CD4-positive, alpha-beta T cell treated with Interleukin-4 for 1 hour (primary cell): ENCODE results near the gene ITPR2.
"Not testable (repeated sequence)": the region's sequence is repeated elsewhere in the genome, so short reads cannot be mapped to it uniquely, and the experiment has no call there.

ENCODE experiments used
- DNase-seq, 2 donors: peaks; one replicate each; pipeline ENCODE4 v3.0.0-alpha.2; 2020 to 2022

The ITPR2 gene

DNA sequence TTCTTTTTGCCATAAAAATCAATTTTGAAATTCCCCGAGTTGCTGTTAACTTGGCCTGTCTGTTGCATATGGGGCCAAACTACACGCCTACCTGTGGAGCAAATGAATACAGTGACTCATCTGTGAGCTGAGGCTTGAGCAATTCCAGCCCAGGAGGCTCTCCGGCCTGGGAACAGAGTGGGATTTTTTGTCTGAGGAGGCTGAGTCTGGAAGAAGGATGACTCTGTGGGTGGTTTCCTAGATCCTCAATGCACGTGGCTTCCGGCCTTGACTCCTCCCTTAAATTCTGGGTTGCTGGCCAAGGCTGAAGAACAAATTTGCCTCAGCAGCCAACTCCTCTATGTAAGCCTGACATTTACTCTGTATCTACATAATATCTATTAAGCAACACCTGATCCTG, 513.5 kb downstream of the ITPR2 start:
- DNase-seq, result no peak

DNA sequence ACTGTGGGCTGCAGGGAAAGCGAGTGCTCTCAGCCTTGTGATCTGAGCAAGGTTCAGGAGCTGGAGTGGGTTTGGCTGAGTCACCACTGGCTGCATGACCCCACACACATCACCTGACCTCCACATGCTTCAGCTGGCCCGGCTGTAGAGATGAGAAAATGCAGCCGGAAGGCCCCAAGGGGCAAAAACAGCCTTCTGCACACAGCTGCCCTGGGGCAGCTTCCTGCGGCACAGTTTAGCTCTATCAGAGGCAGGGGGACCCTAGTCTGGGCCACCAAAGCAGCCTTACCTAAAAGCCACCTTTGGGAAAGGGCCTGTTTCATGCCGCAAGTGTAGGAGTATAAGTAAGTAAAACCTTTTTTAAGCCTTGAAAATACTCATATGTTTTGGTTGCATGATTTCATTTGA, 514.3 kb downstream of the ITPR2 start:
- DNase-seq, result no peak

DNA sequence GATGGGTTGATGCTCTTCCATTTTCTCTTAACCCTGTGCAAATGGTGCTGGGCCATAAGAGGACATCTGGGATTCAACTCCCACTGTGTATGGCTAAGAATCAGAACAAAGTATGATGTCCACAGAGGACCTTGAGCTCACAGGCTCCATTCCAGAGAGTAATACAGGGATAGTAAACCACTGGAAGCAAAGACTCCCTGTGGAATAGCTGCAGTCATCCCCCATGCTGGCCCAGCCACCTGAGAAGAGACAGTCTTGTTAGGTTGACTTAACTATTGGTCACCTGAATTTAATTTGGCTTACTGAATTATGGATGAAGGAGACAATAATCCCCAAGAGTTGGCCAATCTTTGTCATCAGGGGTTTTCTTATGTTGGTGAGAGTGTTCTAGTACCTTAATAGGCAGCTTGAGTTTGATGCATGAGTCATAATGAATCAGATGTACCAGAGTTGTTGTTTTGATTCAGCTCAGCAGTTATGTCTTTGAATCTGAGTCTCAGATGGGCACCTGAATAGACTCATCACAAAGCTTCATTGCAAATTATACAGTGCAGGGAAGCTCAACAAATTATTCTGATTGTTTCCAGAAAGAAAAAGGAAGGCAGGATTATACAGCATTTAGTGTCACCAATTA, 514.9 kb downstream of the ITPR2 start:
- DNase-seq, result no peak

DNA sequence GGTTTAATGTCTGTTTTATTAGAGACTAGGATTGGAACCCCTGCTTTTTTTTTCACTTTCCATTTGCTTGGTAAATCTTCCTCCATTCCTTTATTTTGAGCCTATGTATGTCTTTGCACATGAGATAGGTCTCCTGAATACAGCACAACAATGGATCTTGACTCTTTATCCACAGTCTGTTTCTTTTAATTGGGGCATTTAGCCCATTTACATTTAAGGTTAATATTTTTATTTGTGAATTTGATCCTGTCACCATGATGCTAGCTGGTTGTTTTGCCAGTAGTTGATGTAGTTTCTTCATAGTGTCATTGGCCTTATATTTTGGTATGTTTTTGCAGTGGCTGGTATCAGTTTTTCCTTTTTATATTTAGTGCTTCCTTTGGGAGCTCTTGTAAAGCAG, 518.9 kb downstream of the ITPR2 start:
- DNase-seq, result not testable (repeated sequence)

DNA sequence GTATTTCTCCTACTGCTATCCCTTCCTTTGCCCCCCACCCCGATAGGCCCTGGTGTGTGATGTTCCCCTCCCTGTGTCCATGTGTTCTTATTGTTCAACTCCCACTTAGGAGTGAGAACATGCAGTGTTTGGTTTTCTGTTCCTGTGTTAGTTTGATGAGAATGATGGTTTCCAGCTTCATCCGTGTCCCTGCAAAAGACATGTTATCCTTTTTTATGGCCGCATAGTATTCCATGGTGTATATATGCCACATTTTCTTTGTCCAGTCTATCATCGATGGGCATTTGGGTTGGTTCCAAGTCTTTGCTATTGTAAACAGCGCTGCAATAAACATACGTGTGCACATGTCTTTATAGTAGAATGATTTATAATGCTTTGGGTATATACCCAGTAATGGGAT, 522.5 kb downstream of the ITPR2 start:
- DNase-seq, result not testable (repeated sequence)

DNA sequence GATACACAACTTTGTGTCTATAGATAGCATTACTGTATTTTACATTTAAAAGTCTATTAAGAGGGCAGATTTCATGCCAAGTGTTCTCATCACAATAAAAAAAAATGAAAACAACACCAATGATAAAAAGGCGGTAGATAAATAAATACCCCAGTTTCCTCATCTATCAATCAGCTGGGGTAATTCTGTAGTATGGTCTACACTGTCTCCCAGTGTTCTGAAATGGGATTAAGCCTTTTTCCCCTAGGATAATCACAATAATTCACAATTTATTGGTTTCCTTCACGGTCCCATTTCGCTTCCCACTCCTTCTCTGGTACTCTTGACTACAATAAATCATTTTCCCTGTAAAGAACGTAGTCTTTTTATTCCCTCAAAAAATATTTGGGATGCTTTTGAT, 523.4 kb downstream of the ITPR2 start:
- no peak for DNase-seq

DNA sequence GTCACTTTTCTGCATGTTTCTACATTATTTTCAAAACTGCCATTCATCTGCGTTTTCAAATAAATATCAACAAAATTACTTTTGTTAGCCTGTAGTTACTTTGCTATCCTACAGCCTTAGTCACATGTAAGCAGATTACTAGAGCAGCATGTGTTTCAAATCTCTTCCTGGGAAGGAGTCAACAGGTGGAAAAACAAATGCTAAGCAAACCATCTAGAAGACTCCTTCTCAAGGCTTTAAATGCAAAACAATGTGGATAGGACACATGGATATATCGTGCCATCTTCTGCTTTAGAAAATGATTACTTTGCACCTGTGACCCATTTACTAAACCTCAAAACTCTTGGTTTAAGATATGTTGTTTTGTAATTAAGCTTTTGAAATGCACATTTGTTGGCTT, 528.7 kb downstream of the ITPR2 start:
- no peak for DNase-seq

DNA sequence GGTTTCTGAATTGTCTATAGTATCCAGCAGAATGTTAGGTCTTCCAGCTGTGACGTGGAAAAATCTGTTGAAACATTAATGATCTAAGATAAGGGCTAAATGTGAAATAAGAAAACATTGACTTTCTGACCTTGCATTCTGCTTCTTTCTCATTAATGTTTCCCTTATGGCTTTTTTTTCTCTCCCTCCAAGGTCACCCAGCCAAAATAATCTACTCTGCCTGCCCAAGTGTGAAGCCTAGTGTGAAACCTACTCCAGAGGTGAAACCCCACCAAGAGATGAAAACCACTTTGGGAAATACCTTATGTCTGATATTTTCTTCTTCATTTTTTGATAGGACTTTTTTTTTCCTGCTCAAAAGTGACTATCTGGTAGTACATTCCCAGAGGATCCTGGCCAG, 529.6 kb downstream of the ITPR2 start:
- no peak for DNase-seq

DNA sequence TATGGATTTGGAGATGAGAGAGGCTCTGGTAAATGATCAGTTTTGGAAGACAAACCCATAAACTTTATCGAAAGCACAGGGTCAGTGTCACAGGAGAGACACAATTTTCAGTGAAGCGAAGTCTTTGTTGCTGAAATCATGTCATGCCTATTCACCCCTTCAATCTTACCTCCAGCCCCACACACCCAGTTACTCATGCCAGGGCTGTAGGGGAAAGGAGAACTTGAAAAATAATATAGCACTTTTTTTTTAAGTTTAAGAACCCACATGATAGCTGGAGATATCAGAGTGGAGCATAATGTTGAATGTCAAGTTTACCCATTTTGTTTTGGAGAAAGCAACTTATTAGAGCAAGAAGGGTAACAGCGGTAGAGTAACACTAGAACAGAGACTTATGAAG, 530.2 kb downstream of the ITPR2 start:
- no peak for DNase-seq

DNA sequence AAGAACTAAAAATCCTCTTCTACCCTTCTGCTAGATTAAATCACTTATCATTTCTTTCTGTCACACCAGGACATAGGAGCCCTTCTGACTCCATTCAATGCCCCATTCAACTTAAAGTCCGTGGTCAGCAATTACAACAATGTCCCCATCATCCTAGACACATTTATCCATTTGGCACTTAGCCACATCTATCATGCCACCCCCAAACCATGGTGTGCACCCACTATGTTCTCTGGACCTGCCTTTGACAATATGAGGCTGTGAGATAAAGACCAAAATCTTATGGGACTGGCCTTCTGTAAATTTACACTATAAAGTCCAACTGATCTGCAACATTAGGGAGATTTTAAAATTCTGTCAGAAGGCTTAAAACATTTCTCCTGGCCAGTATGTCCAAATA, 533.2 kb downstream of the ITPR2 start:
- DNase-seq, result no peak

DNA sequence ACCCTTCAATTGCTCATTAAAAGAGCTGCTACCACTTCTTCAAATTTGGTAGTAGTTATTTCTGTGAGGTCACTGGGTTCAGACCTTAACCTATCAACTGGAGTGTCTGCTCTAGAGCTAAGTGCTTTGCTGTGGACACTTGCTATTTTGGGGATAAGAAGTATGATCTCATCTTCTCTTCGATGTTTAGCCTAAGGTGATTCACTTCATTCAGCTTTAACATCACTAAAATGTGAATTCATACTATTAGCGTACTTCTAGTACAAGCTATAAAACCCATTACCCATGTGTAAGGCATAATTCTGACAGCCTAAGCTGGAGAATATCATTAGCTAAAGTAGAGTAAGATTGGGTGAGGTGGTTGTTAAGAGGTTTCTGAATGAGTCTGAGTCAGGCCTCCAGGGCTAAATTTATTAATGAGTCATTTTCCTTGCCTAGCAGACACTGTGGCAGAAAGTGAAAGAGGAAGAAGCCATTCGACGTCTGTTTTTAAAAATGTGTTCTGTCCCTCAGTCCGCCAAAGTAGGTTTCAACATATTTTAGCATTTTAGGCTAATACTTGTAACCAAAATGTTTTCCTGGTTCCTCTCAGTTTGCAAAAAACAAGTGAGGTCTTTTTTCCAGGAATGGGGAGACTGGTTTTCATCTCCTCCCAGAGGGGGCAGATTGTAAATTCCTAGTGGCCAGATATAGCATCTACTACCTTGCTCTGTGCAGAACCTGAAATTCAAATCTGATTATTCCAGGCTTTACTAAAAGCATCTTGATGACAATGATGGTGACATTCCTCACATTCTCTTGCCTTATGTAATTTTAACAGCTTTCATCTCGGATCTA, 534.0 kb downstream of the ITPR2 start:
- peak; percentile 28 to 34 for DNase-seq

DNA sequence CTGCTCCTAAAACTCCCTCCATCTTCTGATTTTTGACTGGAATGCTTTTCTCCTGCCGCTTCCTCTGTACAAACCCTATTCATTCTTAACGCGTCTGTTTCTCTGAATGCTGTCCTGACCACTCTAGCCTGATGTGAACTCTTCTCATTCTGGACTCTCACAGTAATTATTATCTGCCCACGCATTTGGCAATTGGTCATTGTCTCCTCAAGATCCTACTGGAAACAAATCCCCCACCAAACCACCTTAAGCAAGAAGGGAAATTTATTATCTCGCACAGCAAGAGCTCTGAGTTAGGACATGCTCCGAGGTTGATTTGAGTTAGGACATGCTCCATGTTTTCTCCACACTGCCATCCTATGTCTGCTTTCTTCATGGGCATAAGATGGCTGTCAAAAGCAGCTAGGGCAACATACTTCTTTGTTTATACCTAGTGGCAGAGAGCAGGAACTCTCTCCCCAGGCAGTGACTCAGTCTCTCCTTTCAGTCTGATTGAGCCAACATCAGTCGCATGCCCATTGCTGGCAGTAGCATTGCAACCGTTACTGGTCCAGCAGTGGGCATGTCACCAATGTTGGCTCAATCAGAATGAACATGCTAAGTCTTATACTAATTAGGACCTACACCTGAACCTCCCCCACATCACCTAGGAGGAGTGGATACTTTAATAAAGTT, 535.5 kb downstream of the ITPR2 start:
- no peak for DNase-seq

DNA sequence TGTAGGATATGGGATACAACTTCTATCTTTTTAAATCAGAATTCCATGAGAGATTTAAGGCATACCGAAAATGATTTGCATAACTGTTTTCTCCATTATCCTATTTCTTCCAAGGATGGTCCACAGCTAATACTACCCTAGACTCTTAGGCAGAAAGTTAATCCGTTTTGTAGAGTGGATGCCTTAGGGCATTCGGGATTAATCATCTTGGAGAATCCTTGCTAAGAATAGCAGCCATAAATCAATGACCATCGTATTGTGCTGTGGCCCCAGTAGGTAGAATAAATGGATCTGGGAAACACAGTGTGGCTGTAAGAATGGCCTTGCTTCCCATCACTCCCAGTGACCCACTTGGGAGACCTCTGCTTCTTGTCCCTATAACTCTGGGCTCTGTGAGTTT, 538.0 kb downstream of the ITPR2 start:
- DNase-seq, result no peak

DNA sequence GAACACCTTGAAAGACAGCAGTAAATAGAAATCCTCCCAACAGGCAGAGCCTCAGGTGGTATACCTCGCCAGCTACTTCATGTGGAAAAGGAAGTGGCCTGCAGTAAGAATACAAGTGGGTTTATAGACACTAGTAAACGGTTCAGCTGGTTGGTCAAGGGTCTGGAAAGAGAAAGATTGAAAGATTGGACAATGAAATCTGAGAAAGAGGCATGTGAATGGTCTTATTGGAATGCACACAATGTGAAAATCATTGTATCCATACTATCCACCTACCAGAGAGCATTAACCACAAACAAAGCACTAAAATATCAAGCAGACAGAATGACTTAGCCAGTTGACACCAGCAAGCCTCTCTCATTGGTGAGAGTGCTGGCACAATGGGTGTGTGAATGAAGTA, 539.4 kb downstream of the ITPR2 start:
- no peak for DNase-seq

DNA sequence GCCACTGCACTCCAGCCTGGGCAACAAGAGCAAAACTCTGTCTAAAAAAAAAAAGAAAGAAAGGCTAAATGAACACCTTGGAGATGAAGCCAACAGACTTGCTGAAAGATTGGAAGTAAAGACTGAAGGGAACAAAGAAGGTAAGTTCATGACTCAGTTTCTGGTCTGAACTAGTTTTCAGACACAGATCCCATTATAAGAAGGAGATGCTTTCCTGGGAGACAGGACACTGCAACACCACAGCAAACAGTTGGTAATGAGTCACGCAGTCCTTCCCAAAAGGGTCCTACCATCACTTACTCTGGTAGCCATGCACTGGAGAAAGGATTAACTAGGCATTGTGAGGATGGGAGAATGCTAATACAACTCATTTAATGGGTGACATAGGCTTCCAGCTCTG, 540.4 kb downstream of the ITPR2 start:
- DNase-seq, result no peak

DNA sequence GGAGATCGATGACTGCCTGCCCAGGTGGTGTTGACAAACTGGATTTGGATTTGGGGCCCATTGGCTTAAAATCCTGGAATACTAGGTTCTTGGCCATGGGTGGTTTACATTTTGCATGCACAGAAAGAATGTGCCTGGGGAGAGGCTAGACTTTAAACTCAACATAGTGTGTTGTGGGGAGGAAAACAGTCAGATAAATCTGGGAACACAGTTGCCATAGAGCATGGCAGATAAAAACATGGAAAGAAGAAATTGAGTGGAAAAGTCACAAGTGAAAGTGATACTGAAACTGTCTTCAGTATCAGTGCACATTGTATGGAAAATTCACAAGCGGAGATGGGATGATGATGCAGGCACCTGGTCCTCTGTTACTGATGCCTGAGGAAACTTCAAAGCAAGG, 542.4 kb downstream of the ITPR2 start:
- DNase-seq, result no peak

DNA sequence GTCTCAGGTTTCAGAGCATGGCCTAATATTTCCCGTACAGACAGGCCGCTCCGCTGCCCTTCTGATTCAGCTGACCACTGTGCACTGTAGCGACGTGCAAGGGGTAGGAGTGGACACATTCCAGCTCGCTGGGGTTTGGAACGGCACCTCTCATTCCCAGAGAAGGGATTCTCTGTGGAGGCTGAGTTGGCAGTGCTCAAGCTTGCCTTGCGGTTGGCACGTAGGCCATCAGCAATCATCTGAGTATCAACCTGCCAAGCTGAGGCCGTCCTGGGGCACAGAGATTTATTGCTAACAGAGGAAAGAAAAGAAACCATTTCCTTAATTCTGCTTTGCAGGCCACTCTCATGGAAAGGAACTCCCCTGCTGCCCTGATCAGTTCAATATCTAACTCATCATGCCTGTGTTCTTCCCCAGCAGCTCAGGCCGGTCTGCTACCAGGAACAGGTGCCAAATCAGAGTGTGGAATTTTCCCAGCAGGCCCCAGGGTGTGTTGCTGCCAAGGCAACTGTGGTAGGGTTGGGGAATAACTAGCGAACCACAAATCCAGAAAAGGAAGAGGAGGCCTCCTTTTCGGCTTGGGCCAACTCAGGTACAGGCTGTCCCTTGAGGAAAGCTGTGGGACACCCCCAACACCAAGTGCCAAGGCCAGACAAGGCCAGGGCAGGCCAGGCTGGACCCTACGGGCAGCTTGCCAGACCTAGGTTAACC, 545.2 kb downstream of the ITPR2 start:
- DNase-seq, result no peak
